HG02642 (cell line): Measurements from ENCODE around the gene TMC5.

Source experiments
- ATAC-seq: cut with Tn5 transposase; IDR thresholded peaks from one replicate; pipeline ENCODE4 v1.9.1; 2021; ENCODE audit warnings: mild to moderate bottlenecking; ENCODE audit not compliant: unreplicated experiment, poor library complexity

The TMC5 gene

GRCh38 chr16:19503461-19504075 lies 85.9 kb downstream of the TMC5 start:
- ATAC-seq: no peak

GRCh38 chr16:19505600-19506303 lies 88.1 kb downstream of the TMC5 start:
- no peak for ATAC-seq

GRCh38 chr16:19506965-19507364 lies 89.3 kb downstream of the TMC5 start:
- no peak for ATAC-seq

- no peak for ATAC-seq
These were observed 90.2 kb downstream of the TMC5 start for GRCh38 chr16:19507867-19508266.

- ATAC-seq: no peak
These were observed 94.6 kb downstream of the TMC5 start for GRCh38 chr16:19512297-19512696.

- no peak for ATAC-seq
These were observed 95.8 kb downstream of the TMC5 start for GRCh38 chr16:19513377-19514053.

GRCh38 chr16:19515757-19516156 lies 98.1 kb downstream of the TMC5 start:
- no peak for ATAC-seq

GRCh38 chr16:19517424-19518089 lies 99.9 kb downstream of the TMC5 start:
- ATAC-seq: no peak

- no peak for ATAC-seq
These were observed 100.7 kb downstream of the TMC5 start for GRCh38 chr16:19518388-19518787.

GRCh38 chr16:19520861-19521331 lies 103.2 kb downstream of the TMC5 start:
- no peak for ATAC-seq

GRCh38 chr16:19521471-19522396 lies 104.1 kb downstream of the TMC5 start, which contains the start of gene GDE1:
Gene GDE1, minus strand, starts transcription at chr16:19522098. Its CDS starts 134 bp downstream, at chr16:19521964.
- ATAC-seq: peak; percentile 83

GRCh38 chr16:19522397-19522732 lies 104.7 kb downstream of the TMC5 start:
- ATAC-seq: no peak

GRCh38 chr16:19522760-19523159 lies 105.1 kb downstream of the TMC5 start:
- ATAC-seq: no peak

- no peak for ATAC-seq
These were observed 105.5 kb downstream of the TMC5 start for GRCh38 chr16:19523184-19523558.

- peak; percentile 75 for ATAC-seq
These were observed 106.1 kb downstream of the TMC5 start, which contains the start of gene CCP110 for GRCh38 chr16:19523559-19524355. Gene CCP110, plus strand, starts transcription at chr16:19523942. Its CDS starts 3,940 bp downstream, at chr16:19527882.

GRCh38 chr16:19524356-19524615 lies 106.6 kb downstream of the TMC5 start:
- ATAC-seq: no peak

- no peak for ATAC-seq
These were observed 107.1 kb downstream of the TMC5 start for GRCh38 chr16:19524616-19525384.

GRCh38 chr16:19525385-19525723 lies 107.7 kb downstream of the TMC5 start:
- no peak for ATAC-seq

- no peak for ATAC-seq
These were observed 109.5 kb downstream of the TMC5 start for GRCh38 chr16:19527161-19527560.
